NCI-H2107 treated with DMSO at 0.1 percent for 48 hours (cell line): ENCODE measurements around the gene THBS3.
A peak's percentile ranks its signal among the peaks of the same experiment; 100 is the strongest.
"Not testable (repeated sequence)": the region's sequence is repeated elsewhere in the genome, so short reads cannot be mapped to it uniquely, and the experiment has no call there.

Experiments
- DNase-seq: peaks from one replicate; lab custom pipeline; 2025; ENCODE audit not compliant: unreplicated experiment; lab: John Stamatoyannopoulos, UW

THBS3 gene

GRCh38 chr1:155174324-155175280 lies 33.1 kb downstream of the THBS3 start:
- DNase-seq, result peak; percentile 58

- peak; percentile 71 for DNase-seq
These were observed 34.0 kb downstream of the THBS3 start, which contains the start of gene TRIM46 for GRCh38 chr1:155173478-155174323. Gene TRIM46 (plus strand): TSS chr1:155173849. CDS start chr1:155173967, 118 bp downstream.

DNA sequence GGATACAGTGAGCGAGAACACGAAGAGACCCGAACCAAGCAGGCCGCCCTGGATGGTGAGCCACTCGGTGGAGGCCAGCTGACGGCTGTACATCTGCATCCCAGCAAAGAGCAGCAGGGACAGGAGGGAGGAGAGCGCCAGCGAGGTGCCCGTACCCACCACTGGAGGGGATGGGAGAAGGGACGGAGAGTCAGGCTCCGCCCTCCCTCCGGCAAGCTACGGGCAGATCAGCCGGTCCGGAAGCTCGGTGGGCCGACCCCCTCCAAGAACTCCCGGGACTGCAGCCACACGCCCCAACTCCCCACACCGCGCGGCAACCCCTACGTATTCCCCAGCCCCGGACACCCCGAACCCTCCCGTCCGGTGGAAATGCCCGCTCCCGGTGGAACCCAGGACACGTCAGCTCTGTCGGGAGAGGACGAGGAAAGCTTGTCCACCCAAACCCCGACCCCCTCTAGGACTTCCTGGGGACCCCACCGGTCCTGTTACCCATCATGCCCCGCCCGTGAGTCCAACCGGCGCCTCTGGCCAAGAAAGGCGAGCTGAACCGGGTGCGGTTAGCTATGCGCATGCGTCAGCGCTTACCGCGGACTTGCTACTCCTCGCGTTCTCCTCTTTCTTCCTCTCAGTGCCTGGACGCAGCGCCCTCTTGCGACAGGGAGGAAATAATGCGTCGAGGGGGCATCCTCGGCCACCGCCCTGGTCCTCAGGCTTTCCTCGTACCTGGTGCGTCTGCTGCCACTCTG lies 34.8 kb downstream of the THBS3 start, which contains the start of gene KRTCAP2:
Gene KRTCAP2 (minus strand): TSS at position 573 of the 746 bp plus-strand sequence. CDS start 80 bp downstream, at position 493.
- peak; percentile 96 for DNase-seq

- DNase-seq, result no peak
These were observed 35.6 kb downstream of the THBS3 start for GRCh38 chr1:155171836-155172731.

DNA sequence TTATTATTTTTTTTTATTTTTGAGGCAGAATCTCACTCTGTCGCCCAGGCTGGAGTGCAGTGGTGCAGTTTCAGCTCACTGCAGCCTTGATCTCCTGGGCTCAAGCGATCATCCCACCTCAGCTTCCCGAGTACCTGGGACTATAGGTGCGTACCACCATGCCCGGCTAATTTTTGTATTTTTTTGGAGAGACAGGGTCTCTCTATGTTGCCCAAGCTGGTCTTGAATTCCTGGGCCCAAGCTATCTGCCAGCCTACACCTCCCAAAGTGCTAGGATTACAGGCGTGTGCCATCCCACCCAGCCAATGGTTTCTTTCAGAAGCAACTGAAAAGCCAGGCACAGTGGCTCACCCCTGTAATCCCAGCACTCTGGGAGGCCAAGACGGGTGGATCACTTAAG lies 36.9 kb downstream of the THBS3 start:
- DNase-seq, result no peak

DNA sequence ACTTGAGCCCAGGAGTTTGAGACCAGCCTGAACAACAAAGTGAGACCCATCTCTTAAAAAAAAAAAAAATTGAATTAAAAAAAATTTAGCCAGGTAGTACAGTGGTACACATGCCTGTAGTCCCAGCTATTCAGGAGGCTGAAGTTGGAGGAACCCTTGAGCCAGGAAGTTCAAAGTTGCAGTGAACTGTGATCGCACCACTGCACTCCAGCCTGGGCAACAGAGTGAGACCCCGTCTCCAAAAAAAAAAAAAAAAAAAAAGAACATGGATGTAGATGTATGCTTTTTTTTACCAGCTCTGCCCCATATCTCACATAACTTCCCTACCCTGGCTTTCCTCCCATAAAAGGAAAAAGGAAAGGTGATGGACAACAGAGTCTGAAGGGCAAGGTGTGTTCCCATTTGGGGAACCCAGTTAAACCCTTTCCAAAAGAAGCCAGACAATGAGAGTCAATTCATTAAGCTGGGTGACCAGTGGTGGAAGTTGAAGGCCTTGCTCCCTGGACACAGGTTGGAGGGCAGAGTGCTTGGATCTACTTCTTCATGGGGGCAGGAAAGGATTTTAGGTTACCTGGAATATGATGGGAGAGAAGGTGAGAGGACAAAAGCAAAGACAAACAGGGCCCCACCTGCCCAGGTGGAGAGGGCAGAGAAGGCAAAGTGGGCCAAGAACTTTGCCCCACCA lies 37.5 kb downstream of the THBS3 start:
- DNase-seq, result no peak

GRCh38 chr1:155169541-155169940 lies 38.2 kb downstream of the THBS3 start:
- no peak for DNase-seq

- DNase-seq, result no peak
These were observed 39.1 kb downstream of the THBS3 start for GRCh38 chr1:155168456-155169210.

GRCh38 chr1:155168105-155168445 lies 39.6 kb downstream of the THBS3 start:
- DNase-seq, result not testable (repeated sequence)

- DNase-seq, result peak; percentile 87
These were observed 40.3 kb downstream of the THBS3 start for GRCh38 chr1:155167166-155168104.

DNA sequence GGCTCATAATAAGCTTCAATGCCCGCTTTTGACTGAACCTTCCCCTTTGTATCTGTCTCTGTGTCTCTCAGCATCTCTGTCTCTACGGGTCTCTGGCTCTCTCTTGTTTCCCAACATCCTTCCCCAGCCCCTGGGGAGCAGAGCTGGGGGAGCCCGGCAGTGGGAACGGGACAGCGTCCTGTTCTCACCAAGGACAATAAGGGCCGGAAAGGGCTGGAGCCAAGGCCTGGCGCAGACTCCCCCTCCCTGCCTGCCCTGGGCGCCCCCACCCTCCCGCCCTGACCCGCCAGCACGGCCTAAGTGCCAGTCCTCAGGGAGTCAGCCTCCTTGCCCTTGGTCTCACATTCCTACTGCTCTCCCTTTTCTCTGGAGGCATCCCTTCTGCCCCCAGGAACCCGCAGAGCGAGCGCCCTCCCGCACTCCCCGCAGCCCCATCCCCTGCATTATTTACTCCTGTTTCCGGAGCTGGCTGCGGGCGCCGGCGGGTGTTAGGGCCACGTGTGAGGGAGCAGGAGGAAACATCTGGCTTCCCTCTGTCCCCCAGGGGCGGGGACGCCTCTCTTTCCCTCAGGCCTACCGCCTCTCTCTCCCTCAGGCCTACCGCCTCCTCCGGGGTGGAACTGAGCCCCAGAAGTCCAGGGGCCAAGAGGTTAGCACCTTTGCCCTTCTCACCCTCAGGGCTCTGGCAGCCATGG lies 41.1 kb downstream of the THBS3 start:
- no peak for DNase-seq

GRCh38 chr1:155166051-155166470 lies 41.6 kb downstream of the THBS3 start:
- DNase-seq, result no peak

GRCh38 chr1:155164625-155165024 lies 43.1 kb downstream of the THBS3 start:
- not testable (repeated sequence) for DNase-seq

DNA sequence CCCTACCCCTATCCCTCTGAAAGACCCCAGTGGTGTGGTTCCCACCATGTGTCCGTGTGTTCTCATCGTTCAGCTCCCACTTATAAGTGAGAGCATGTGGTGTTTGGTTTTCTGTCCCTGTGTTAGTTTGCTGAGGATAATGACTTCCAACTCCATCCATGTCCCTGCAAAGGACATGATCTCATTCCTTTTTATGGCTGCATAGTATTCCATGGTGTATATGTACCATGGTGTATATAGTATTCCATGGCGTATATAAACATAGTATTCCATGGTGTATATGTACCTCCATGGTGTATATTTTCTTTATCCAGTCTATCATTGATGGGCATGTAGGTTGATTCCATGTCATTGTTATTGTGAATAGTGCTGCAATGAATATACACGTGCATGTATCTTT lies 43.9 kb downstream of the THBS3 start:
- not testable (repeated sequence) for DNase-seq

GRCh38 chr1:155162631-155163030 lies 45.1 kb downstream of the THBS3 start:
- DNase-seq, result not testable (repeated sequence)

DNA sequence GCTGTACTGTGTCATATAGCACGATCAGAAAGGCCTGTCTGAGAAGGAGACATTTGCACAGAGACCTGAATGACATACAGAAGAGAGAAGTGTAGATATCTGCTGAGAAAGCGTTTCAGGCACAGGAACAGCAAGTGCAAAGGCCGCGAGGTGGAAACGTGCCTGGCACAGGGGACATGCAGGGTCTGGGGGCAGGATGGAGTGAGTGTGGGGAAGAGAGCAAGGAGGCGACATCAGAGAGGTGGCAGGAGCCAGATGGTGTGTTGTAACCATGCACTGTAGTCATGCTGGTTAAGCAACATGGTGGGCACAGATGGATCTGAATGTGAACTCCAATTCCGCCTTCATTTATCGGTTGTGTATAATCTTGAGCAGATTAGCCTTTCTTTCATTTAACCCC lies 47.6 kb downstream of the THBS3 start:
- DNase-seq, result no peak

DNA sequence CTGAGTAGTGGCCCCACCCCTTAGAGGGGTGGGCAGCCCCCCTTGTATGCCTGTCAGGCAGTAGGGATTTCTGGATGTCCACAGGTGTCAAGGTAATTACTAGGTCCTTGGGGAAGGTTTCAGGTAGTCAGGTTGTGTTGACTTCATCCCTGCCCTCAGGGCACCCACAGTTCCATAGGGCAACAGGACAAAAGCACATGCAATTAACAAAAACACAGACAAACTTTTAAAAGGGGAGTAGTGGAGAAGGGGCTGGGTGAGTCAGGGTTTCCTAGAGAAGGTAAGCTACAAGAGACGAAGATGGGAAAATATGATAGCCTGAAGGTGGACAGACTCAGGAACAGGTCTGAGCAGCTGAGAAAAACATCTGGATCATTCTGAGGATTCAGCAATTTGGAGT lies 48.7 kb downstream of the THBS3 start:
- no peak for DNase-seq
